GM18517 (cell line): ENCODE results near the gene TFIP11.

Experiments
- ATAC-seq: cut with Tn5 transposase; IDR thresholded peaks from one replicate; pipeline ENCODE4 v1.9.1; 2021; ENCODE audit warnings: mild to moderate bottlenecking, moderate library complexity; ENCODE audit not compliant: unreplicated experiment

TFIP11 gene

DNA sequence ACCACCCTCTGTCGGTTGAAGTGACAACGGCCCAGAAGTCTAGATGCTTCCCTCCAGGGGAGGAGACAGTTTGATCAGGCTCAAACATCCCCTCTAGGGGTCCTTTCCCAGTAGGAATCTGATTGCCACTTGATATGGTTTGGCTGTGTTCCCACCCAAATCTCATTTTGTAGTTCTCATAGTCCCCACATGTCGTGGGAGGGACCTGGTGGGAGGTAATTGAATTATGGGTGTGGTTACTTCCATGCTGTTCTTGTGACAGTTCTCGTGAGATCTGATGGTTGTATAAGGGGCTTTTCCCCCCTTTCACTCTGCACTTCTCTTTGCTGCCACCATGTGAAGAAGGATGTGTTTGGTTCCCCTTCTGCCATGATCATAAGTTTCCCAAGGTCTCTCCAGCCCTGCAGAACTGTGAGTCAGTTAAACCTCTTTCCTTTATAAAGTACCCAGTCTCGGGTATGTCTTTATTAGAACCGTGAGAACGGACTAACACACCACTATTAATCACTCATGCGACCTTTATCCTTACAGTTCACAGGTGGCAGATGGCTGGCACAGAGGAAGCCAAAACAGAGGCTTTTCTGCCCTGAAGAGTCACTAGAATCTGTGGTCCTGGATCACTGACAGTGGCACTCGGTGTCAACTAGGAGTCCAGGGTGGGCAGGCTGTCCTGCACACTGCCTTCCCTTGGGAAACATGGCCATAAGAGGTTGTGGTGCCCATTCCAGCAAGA is 61.7 kb downstream of the TFIP11 start:
- ATAC-seq = no peak

DNA sequence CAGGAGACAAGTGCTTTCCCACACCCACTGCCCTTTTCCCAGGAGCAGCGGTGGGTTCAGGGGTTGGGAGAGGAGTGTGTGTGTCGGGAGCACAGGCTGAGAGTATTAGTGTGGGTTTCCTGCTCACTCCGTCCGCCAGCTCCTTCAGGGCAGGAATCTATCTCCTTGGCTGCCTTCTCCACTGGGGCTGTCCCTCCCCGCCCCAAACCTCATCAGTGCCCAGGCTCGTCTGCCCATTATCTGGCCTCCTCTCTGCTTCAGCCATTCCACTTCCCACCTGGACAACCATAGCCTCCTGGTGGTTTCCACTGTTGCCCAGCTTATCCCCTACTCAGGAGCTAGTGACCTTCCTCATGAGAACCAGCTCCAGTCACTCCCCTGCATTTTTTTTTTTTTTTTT is 63.3 kb downstream of the TFIP11 start:
- ATAC-seq = no peak

DNA sequence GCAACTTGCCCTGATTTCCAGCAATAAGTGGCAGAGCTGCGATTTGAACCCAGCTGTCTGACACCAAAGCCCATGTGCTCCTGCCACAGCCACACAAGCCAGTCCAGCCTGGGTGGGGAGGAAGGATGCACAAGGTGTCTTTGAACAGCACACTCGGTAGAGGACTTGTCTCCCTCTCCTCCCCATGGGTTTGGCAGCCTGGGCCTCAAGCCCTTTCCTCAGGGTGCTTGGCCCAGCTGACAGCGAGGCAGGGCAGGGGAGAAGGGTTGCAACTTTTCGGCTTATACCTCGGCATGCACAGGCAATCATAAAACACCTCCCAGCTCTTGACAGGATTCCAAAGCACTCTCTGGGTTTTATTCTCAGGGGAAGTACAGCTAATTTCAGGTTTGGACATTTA is 63.9 kb downstream of the TFIP11 start:
- no peak for ATAC-seq

GRCh38 chr22:26447584-26448329 is 64.5 kb downstream of the TFIP11 start:
- no peak for ATAC-seq

GRCh38 chr22:26446808-26447515 is 65.3 kb downstream of the TFIP11 start:
- no peak for ATAC-seq

DNA sequence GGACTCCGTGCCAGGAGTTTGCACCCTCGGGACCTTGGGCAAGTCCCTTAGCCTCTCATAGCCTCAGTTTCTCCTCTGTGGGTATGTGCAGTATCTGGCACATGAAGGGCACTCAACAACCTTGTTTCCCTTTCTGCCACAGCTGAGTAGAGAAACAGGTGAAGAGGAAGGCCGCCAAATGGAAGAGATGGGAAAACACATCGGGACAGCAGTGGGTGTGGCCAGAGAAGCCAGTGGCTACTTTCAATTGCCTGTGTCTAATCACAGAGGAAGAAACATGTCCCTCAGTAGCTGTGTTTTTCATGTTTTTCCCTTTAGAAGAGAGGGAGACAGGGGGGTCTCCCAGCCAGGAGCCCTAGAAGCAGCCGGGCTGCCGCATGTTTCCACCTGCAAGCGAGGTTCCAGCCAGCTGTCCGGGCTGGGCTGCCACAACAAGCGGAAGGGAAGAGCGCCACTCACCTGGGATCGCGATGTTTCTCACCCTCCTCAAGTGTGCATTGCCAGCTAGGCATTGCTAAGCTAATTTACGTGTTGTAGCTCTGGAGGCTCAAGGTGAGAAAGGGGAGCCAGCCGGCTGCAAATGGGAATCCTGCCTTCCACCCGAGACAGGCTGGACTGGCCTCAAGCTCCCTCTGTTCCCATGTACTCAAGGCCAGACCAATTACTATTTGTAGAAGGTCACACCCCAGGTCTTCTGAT is 66.5 kb downstream of the TFIP11 start:
- no peak for ATAC-seq

- ATAC-seq = no peak
Measured at GRCh38 chr22:26444777-26445176, 67.5 kb downstream of the TFIP11 start.

DNA sequence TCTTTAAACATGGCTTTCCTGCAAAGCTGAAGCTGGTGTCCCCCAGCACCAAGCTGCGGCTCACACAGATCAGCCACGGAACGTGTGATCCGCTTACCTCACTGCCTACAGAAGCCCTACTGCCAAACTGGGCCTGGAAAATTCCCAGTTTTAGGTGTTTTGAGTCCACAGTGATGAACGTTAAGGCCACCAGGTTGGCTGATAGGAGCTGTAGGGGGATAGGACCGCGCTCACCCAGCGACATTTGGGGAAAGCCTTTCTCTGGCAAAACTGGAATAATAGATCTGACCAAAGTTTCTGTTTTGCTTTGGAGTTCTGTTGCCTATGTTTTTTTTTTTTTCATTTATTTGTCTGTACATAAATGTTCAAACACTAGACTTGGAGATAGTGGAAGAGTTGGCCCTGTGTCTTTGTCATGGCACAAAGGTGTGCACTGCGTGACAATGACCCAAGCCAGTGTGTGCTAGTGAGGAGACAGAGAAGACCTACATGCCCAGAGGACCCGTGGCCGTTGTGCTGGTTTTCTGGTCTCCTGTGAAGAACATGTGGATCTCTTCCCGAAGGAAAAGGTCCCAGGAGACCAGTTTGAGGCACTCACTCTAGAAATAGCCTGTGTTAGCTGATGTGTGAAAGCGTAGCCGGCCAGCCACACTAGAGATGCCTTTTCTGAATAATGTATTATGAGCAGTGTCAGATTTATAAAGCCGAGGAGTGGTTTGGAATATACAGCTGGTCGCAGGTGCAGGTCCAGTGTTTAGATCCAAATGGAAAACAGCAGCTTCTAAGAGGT is 68.2 kb downstream of the TFIP11 start:
- no peak for ATAC-seq

DNA sequence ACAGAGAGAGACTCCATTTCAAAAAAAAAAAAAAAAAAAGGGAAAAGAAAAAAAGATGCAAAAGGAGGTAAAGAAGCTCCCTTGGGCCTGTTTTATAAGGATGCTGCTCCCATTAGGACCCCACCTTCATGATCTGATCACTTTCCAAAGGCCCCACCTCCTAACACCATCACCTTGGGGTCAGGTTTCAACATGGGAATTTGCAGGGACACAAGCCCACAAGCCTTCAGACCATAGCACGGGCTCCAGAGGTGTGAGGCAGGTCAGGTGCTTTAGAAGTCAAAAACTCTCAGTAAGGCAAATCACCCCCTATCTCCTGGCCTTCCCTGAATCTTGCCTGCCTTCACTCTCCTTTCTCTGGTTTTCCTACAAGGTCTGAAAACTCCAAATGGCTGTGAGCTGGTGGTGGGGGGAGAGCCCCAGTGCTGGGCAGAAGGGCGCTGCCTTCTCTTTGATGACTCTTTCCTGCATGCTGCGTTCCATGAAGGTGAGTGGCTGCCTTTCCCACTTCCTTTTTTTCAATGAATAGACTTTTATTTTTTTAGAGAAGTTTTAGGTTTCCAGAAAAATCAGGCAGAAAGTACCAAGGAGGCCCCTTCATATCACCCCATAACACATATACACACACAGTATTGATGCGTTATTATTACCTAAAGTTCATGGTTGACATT is 70.1 kb downstream of the TFIP11 start:
- ATAC-seq = no peak
